Mammary epithelial cell (primary cell): ENCODE data around the gene IL17RB.

Source experiments
- EZH2 ChIP-seq: IDR thresholded peaks from 2 replicates; pipeline ENCODE4 v1.6.1; 2012; ENCODE audit warnings: low read length, inconsistent platforms, borderline replicate concordance
- TF ChIP-seq, protein P1 (sequence below), 2 donors: IDR thresholded peaks in 1 of 2; conservative IDR thresholded peaks in 1 of 2; 2 replicates each; pipeline ENCODE4 v1.5.1; 2011 to 2012; ENCODE audit warnings: inconsistent platforms in 2 of 2, low read length in 2 of 2, mild to moderate bottlenecking in 2 of 2, control low read depth in 1 of 2, low read depth in 1 of 2; ENCODE audit not compliant: insufficient read depth in 1 of 2; ENCODE audit errors: extremely low read depth in 1 of 2

DNA sequence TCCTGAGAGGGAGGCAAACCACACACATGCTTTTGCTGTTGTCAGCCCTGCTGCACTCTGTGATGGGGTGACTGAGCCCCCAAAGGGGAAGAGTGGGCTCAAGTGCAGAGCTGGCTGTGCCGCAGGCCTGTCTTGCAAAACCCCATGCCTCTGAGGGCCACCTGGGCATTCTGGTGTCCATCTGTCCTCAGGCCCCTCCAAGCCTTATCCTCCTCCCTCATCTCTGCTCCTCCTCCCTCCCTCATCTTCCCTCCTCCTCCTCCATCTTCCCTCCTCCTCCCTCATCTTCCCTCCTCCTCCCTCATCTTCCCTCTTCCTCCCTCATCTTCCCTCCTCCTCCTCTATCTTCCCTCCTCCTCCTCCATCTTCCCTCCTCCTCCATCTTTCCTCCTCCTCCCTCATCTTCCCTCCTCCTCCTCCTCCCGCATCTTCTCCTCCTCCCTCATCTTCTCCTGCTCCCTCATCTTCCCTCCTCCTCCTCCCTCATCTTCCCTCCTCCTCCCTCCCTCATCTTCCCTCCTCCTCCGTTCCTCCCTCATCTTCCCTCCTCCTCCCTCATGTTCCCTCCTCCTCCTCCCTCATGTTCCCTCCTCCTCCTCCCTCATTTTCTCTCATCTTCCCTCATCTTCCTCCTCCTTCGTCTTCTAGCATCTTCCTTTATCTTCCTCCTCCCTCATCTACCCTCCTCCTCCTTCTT, 40.8 kb upstream of the IL17RB start:
- TF ChIP-seq, protein P1, sequence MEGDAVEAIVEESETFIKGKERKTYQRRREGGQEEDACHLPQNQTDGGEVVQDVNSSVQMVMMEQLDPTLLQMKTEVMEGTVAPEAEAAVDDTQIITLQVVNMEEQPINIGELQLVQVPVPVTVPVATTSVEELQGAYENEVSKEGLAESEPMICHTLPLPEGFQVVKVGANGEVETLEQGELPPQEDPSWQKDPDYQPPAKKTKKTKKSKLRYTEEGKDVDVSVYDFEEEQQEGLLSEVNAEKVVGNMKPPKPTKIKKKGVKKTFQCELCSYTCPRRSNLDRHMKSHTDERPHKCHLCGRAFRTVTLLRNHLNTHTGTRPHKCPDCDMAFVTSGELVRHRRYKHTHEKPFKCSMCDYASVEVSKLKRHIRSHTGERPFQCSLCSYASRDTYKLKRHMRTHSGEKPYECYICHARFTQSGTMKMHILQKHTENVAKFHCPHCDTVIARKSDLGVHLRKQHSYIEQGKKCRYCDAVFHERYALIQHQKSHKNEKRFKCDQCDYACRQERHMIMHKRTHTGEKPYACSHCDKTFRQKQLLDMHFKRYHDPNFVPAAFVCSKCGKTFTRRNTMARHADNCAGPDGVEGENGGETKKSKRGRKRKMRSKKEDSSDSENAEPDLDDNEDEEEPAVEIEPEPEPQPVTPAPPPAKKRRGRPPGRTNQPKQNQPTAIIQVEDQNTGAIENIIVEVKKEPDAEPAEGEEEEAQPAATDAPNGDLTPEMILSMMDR (conservative IDR thresholded peaks at IDR 0.05 in 1 of 2, IDR thresholded peaks at IDR 0.05 in 1 of 2; ENCODE audit: extremely low read depth in 1 of 2, insufficient read depth in 1 of 2, low read depth in 1 of 2, low read length in 2 of 2): no peak
- TF ChIP-seq EZH2: no peak
